Neural progenitor cell (in vitro differentiated cells): Measurements from ENCODE around the gene TM9SF3. TPM values are rescaled to one million over a fixed set of nuclear protein-coding genes. Genes with fewer than 3 reads are reported as not detected.

Experiments used
- DNase-seq: peaks from one replicate; pipeline ENCODE4 v3.0.0-alpha.2; 2016; ENCODE audit warnings: low spot score
- H2AFZ ChIP-seq: fragments of 200-600 bp; sonication (generic); replicated peaks from 2 replicates; pipeline ENCODE4 v1.6.1; 2016; ENCODE audit warnings: antibody characterized with exemption
- H3F3A ChIP-seq: fragments of 200-600 bp; sonication (generic); 2 replicates; pipeline ENCODE4 v1.6.1; 2016; ENCODE audit warnings: antibody characterized with exemption, low read depth
- H3K27ac ChIP-seq: fragments of 200-600 bp; sonication (generic); 2 replicates; pipeline ENCODE4 v1.5.1; 2016; ENCODE audit warnings: mild to moderate bottlenecking
- H3K27me3 ChIP-seq: fragments of 200-600 bp; sonication (generic); 2 replicates; pipeline ENCODE4 v1.6.1; 2016; ENCODE audit warnings: mild to moderate bottlenecking, moderate library complexity
- H3K36me3 ChIP-seq: fragments of 200-600 bp; sonication (generic); 2 replicates; pipeline ENCODE4 v1.5.1; 2016
- H3K4me1 ChIP-seq: fragments of 200-600 bp; sonication (generic); 2 replicates; pipeline ENCODE4 v1.6.1; 2016; ENCODE audit warnings: mixed run types
- H3K4me2 ChIP-seq: fragments of 200-600 bp; sonication (generic); 2 replicates; pipeline ENCODE4 v1.6.1; 2016
- H3K4me3 ChIP-seq: fragments of 200-600 bp; sonication (generic); 2 replicates; pipeline ENCODE4 v1.5.1; 2016
- H3K79me2 ChIP-seq: fragments of 200-600 bp; sonication (generic); 2 replicates; pipeline ENCODE4 v1.6.1; 2016; ENCODE audit warnings: low read depth
- H3K9ac ChIP-seq: fragments of 200-600 bp; sonication (generic); 2 replicates; pipeline ENCODE4 v1.6.1; 2016
- H3K9me3 ChIP-seq: fragments of 200-600 bp; sonication (generic); 2 replicates; pipeline ENCODE4 v1.5.1; 2016; ENCODE audit warnings: low read depth
- H4K20me1 ChIP-seq: fragments of 200-600 bp; sonication (generic); 2 replicates; pipeline ENCODE4 v1.6.1; 2016; ENCODE audit warnings: low read depth
- H3K27ac Mint-ChIP-seq: 3 replicates; pipeline ENCODE4 v1.8.0; 2021; ENCODE audit warnings: mixed read lengths
- H3K27me3 Mint-ChIP-seq: 2 replicates; pipeline ENCODE4 v1.8.0; 2022; ENCODE audit warnings: low read depth, mild to moderate bottlenecking, inconsistent platforms, moderate library complexity, mixed read lengths; ENCODE audit not compliant: insufficient read depth
- H3K36me3 Mint-ChIP-seq: 3 replicates; pipeline ENCODE4 v1.8.0; 2021; ENCODE audit warnings: mixed read lengths
- H3K4me1 Mint-ChIP-seq: 3 replicates; pipeline ENCODE4 v1.8.0; 2021; ENCODE audit warnings: mixed read lengths
- H3K4me3 Mint-ChIP-seq: 3 replicates; pipeline ENCODE4 v1.8.0; 2021; ENCODE audit warnings: mild to moderate bottlenecking, moderate library complexity, mixed read lengths
- H3K9me3 Mint-ChIP-seq: 3 replicates; pipeline ENCODE4 v1.8.0; 2020; ENCODE audit warnings: mixed read lengths
- CTCF ChIP-seq: fragments of 200-600 bp; sonication (generic); IDR thresholded peaks from 2 replicates; pipeline ENCODE4 v1.5.1; 2017; ENCODE audit warnings: antibody characterized with exemption, mild to moderate bottlenecking
- EZH2 ChIP-seq: fragments of 200-600 bp; sonication (generic); IDR thresholded peaks from 2 replicates; pipeline ENCODE4 v1.6.1; 2017; ENCODE audit warnings: antibody characterized with exemption, mild to moderate bottlenecking, moderate library complexity
- EZH2phosphoT487 ChIP-seq: fragments of 200-600 bp; sonication (generic); IDR thresholded peaks from 2 replicates; pipeline ENCODE4 v1.6.1; 2017; ENCODE audit warnings: antibody characterized with exemption
- total RNA-seq: library from RNA; depleted of rRNA; stranded (reverse); fragments of >200 nt; gene quantifications from 2 replicates; pipeline ENCODE4 v1.2.3, GENCODE V29; 2015; ENCODE audit warnings: low replicate concordance

The TM9SF3 gene
- total RNA-seq, 1 donor from 2014 or later = 122 TPM

GRCh38 chr10:96540240-96540639 is 46.6 kb downstream of the TM9SF3 start:
- H3K4me3 ChIP-seq = no peak overlapping the region
- Mint-ChIP-seq H3K9me3 (no peaks in the 10 kb centered on the region), H3K4me1 (no peaks in the 10 kb centered on the region), H3K27ac (no peak overlapping the region), H3K4me3 (no peak overlapping the region), H3K27me3 (no peaks in the 10 kb centered on the region), H3K36me3 (peaks cover 40% of the 10 kb centered on the region)
- H3F3A ChIP-seq = no peaks in the 10 kb centered on the region
- H3K79me2 ChIP-seq = peaks cover 10% of the 10 kb centered on the region
- H3K9me3 ChIP-seq = no peaks in the 10 kb centered on the region
- H3K4me2 ChIP-seq = no peak overlapping the region
- H3K9ac ChIP-seq = no peak overlapping the region
- no peaks in the 10 kb centered on the region for H4K20me1 ChIP-seq
- no peak overlapping the region for H3K27ac ChIP-seq
- no peak overlapping the region for H2AFZ ChIP-seq
- TF ChIP-seq EZH2phosphoT487 = no peak
- TF ChIP-seq CTCF = no peak
- TF ChIP-seq EZH2 = no peak
- H3K4me1 ChIP-seq = no peaks in the 10 kb centered on the region
- no peaks in the 10 kb centered on the region for H3K27me3 ChIP-seq
- DNase-seq = no peak
- peaks cover 20% of the 10 kb centered on the region for H3K36me3 ChIP-seq

GRCh38 chr10:96538683-96539082 is 48.1 kb downstream of the TM9SF3 start:
- TF ChIP-seq EZH2 (no peak), EZH2phosphoT487 (no peak), CTCF (no peak)
- H3K9me3 ChIP-seq = no peaks in the 10 kb centered on the region
- H3K36me3 ChIP-seq = peaks cover 15% of the 10 kb centered on the region
- no peak overlapping the region for H2AFZ ChIP-seq
- H3K9ac ChIP-seq = no peak overlapping the region
- peaks cover 18% of the 10 kb centered on the region for H3K79me2 ChIP-seq
- no peak overlapping the region for H3K4me3 ChIP-seq
- Mint-ChIP-seq H3K36me3 (peaks cover 37% of the 10 kb centered on the region), H3K4me3 (no peak overlapping the region), H3K9me3 (no peaks in the 10 kb centered on the region), H3K4me1 (no peaks in the 10 kb centered on the region), H3K27me3 (no peaks in the 10 kb centered on the region), H3K27ac (no peak overlapping the region)
- no peak overlapping the region for H3K27ac ChIP-seq
- no peak for DNase-seq
- no peaks in the 10 kb centered on the region for H3K27me3 ChIP-seq
- no peak overlapping the region for H3K4me2 ChIP-seq
- no peaks in the 10 kb centered on the region for H3K4me1 ChIP-seq
- H3F3A ChIP-seq = no peaks in the 10 kb centered on the region
- H4K20me1 ChIP-seq = no peaks in the 10 kb centered on the region

GRCh38 chr10:96536129-96536528 is 50.7 kb downstream of the TM9SF3 start:
- Histone ChIP-seq H3F3A (no peaks in the 10 kb centered on the region), H3K9me3 (no peaks in the 10 kb centered on the region), H3K36me3 (peaks cover 21% of the 10 kb centered on the region), H2AFZ (no peak overlapping the region), H3K4me3 (no peak overlapping the region), H3K4me2 (no peak overlapping the region), H3K27me3 (no peaks in the 10 kb centered on the region), H3K27ac (no peak overlapping the region), H3K79me2 (peaks cover 18% of the 10 kb centered on the region), H4K20me1 (no peaks in the 10 kb centered on the region), H3K9ac (no peak overlapping the region), H3K4me1 (no peaks in the 10 kb centered on the region)
- Mint-ChIP-seq H3K27ac (no peak overlapping the region), H3K4me1 (no peaks in the 10 kb centered on the region), H3K27me3 (no peaks in the 10 kb centered on the region), H3K9me3 (no peaks in the 10 kb centered on the region), H3K36me3 (peaks cover 31% of the 10 kb centered on the region), H3K4me3 (no peak overlapping the region)
- TF ChIP-seq EZH2phosphoT487 (no peak), EZH2 (no peak), CTCF (no peak)
- DNase-seq = no peak
